Right hindlimb (tissue), 1 donor: ENCODE results near the gene HEXB.
"Not testable (repeated sequence)": the region's sequence is repeated elsewhere in the genome, so short reads cannot be mapped to it uniquely, and the experiment has no call there.

ENCODE experiments used
- DNase-seq: peaks from one replicate; pipeline ENCODE4 v3.0.0-alpha.2; 2018

HEXB gene

GRCh38 chr5:74660140-74660539 is 24.9 kb upstream of the HEXB start:
- no peak for DNase-seq

- no peak for DNase-seq
These were observed 24.2 kb upstream of the HEXB start for GRCh38 chr5:74660873-74661272.

GRCh38 chr5:74664551-74664950 is 20.5 kb upstream of the HEXB start:
- DNase-seq = no peak

- no peak for DNase-seq
These were observed 19.8 kb upstream of the HEXB start for GRCh38 chr5:74665273-74665672.

GRCh38 chr5:74665816-74666215 is 19.2 kb upstream of the HEXB start:
- DNase-seq = no peak

GRCh38 chr5:74667396-74667795 is 17.6 kb upstream of the HEXB start:
- no peak for DNase-seq

- no peak for DNase-seq
These were observed 15.2 kb upstream of the HEXB start for GRCh38 chr5:74669821-74670220.

- no peak for DNase-seq
These were observed 14.5 kb upstream of the HEXB start for GRCh38 chr5:74670396-74671038.

- DNase-seq = no peak
These were observed 12.7 kb upstream of the HEXB start for GRCh38 chr5:74672215-74672877.

- no peak for DNase-seq
These were observed 11.8 kb upstream of the HEXB start for GRCh38 chr5:74673011-74673790.

GRCh38 chr5:74676466-74676865 is 8.6 kb upstream of the HEXB start:
- not testable (repeated sequence) for DNase-seq

GRCh38 chr5:74678123-74678522 is 6.9 kb upstream of the HEXB start:
- not testable (repeated sequence) for DNase-seq

GRCh38 chr5:74679300-74679699 is 5.7 kb upstream of the HEXB start:
- DNase-seq = not testable (repeated sequence)

GRCh38 chr5:74679966-74680365 is 5.1 kb upstream of the HEXB start:
- DNase-seq = no peak

- DNase-seq = no peak
These were observed 1.1 kb downstream of the HEXB start for GRCh38 chr5:74685979-74686631.

- no peak for DNase-seq
These were observed 2.1 kb downstream of the HEXB start for GRCh38 chr5:74686962-74687751.

- no peak for DNase-seq
These were observed 8.2 kb downstream of the HEXB start for GRCh38 chr5:74693191-74693590.

GRCh38 chr5:74717596-74717995 is 32.6 kb downstream of the HEXB start:
- no peak for DNase-seq

- DNase-seq = no peak
These were observed 37.2 kb downstream of the HEXB start for GRCh38 chr5:74722271-74722670.

- DNase-seq = no peak
These were observed 40.3 kb downstream of the HEXB start for GRCh38 chr5:74725331-74725730.

GRCh38 chr5:74736759-74737158 is 51.7 kb downstream of the HEXB start:
- DNase-seq = no peak

- no peak for DNase-seq
These were observed 53.4 kb downstream of the HEXB start for GRCh38 chr5:74738406-74738805.

- DNase-seq = not testable (repeated sequence)
These were observed 63.7 kb downstream of the HEXB start for GRCh38 chr5:74748742-74749141.
